SKM-1 (cell line): ENCODE results near the gene RANBP1.

Source experiments
- DNase-seq: peaks from one replicate; lab custom pipeline; 2025; ENCODE audit not compliant: unreplicated experiment; lab: John Stamatoyannopoulos, UW

RANBP1 gene

GRCh38 chr22:20123366-20124082, 7.6 kb downstream of the RANBP1 start:
- no peak for DNase-seq

- DNase-seq, result no peak
Measured at GRCh38 chr22:20124083-20124787, 8.3 kb downstream of the RANBP1 start.

DNA sequence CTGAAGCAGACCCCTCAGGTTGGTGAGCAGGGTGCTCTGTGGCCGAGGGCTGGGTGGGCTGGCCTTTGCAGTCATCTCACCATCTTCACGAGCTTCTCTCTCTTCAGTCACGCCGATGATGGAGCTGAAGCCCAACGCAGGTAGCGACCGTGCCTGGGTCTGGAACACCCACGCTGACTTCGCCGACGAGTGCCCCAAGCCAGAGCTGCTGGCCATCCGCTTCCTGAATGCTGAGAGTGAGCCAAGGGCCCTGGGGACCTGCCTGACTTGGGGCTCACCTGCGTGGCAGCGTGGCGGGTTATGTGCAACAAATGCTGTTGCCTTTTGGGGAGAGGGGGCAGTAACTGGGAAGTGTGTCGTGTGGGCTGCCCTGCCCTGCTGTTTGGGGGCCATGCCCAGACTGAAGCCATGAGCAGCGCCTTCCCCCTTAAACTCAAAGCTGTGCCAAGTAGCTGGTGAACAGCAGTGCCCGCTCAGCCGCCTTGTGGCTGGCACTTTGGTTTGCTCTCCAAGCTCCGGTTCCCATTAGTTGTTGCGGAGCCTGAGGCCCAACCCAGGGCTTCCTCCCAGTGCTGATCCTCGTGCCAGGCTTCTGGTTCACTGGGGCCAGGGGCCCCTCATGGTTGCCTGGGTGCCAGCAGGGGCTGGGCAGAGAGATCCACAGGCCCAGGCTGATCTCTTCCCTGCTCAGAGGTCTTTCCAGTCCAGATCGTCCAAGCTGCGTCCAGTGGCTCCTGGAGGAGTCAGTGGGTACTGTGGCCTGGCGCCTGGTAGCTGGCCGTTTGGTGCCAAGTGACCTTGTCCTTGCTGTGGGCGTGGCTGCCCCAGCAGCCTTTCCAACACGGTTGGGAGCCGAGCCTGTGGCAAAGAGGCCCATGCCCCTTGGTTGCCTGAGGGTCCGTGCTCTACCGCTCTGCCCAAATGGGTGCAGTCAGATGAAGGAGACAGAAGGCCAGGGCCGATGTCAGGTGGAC, 9.6 kb downstream of the RANBP1 start:
- DNase-seq, result no peak

DNA sequence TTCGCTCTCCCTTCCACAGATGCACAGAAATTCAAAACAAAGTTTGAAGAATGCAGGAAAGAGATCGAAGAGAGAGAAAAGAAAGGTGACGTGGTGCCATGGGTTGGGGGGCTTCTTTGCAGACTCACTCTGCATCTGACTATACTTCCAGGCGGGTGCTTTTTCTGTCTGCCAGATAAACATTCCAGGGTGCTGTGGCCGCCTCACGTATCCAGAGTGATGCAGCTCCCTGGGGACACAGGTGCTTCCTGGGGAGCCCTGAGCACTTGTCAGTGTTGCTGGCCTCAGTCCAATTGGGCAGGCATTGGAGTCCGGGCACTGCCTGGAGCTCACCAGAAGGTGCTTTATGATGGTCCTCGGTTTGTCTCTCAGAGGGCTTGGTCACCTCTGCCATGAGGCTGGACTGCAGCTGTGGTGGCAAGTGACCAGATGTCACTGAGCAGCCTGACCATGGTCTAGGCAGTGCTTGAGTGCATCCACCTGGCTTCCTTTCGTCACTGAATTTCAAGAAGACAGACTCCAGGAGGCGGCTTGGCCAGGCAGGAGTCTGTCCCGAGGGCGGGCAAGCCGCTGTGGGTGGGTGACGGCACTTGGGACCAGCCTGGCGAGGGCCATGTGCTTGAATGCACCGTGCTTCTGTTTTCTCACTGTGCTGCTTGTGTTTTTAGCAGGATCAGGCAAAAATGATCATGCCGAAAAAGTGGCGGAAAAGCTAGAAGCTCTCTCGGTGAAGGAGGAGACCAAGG, 10.6 kb downstream of the RANBP1 start:
- no peak for DNase-seq

DNA sequence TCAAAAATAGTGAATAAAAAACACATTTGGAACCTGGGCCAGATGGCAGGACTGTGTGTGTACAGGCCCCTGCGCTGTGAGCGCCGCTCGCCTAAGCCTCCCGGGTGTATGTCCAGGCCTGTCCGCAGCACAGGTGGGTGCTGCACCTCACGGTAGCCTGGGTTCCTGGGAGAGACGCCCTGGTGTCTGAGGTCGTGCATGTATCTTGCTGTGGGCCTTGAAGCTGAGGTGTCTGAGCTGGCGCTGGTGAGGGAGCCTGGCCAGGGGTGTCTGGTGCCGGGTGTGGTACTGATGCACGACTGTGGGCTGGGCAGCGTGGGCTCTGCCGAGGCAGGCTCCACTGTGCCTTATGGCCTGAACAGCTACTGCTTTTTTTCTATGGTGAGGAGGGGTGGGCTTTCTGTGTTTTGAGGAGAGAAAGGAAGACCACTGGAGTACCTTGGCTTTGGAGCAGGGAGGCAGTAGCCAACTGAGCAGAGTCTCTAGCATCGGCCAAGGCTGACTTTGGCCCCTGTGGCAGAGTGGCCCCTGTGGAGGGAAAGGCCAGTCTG, 11.5 kb downstream of the RANBP1 start:
- DNase-seq, result no peak

DNA sequence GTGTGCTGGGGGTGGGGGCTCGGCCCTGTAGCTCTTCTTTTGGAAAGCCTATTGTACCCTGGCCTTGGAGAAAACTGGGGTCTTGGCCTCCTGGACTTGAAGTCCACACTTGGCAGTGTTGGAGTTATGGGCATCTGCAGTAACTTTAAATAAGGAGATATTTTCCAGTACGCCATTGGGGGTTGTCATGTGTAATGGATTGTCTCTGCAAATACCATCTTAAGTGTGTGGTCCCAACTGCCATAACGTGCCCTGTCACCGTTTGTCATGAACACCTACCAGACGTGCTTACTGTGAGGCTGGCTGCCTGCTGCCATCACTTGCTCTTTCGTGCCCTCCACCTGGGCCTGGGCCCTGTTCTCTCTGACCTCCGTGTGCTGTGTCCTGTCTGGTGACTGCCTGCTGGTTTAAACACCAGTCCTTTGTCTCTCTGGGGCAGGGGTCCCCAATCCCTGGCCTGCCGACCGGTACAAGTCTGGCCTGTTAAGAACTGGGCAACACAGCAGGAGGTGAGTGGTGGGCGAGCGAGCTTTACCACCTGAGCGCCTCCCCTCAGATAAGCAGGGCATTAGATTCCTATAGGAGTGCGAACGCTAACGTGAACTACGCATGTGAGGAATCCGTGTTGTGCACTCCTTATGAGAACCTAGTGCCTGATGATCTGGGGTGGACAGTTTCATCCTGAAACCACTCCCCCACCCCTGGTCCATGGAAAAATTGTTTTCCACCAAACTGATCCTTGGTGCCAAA, 12.1 kb downstream of the RANBP1 start:
- DNase-seq, result no peak

- DNase-seq, result no peak
Measured at GRCh38 chr22:20128619-20128901, 12.7 kb downstream of the RANBP1 start.

GRCh38 chr22:20128902-20129746, 13.2 kb downstream of the RANBP1 start:
- no peak for DNase-seq

- no peak for DNase-seq
Measured at GRCh38 chr22:20129747-20130014, 13.8 kb downstream of the RANBP1 start.

DNA sequence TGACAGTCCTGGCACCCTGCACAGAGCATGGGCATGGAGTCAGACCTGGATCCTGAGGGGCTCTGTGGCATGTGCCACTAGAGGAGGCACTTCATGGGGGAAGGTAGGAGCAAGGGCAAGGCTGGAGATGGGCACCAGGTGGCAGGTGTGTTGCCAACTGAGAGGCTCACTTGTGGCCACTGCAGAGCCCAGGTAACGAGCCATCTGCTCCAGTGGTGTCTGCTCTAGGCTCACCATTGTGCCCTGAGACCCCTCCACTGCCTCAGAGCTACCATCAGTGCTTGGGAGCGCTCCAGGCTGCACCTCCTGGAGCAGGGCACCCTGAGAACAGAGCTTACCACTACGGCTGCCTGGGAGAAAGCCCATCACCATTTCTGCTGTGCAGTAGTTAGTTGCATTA, 14.4 kb downstream of the RANBP1 start:
- DNase-seq, result no peak

GRCh38 chr22:20130731-20131596, 15.1 kb downstream of the RANBP1 start:
- no peak for DNase-seq

DNA sequence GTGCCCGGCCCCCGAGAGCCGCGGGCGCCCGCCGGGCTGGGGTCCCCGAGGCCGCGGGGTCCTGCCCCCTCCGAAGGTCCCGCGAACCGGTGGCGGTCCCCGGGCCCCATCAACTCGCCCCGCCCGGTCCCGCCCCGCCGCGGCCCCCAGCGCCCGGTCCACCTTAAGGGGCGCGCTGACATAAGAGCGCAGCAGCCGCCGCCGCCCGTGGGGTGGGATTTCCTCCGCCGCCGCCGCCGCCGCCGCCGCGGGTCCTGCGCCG, 15.6 kb downstream of the RANBP1 start, which contains the start of gene ZDHHC8:
ZDHHC8 (plus strand) TSS at position 208 of the 262 bp plus-strand sequence. CDS start 144 bp downstream, outside the sequence.
- no peak for DNase-seq

DNA sequence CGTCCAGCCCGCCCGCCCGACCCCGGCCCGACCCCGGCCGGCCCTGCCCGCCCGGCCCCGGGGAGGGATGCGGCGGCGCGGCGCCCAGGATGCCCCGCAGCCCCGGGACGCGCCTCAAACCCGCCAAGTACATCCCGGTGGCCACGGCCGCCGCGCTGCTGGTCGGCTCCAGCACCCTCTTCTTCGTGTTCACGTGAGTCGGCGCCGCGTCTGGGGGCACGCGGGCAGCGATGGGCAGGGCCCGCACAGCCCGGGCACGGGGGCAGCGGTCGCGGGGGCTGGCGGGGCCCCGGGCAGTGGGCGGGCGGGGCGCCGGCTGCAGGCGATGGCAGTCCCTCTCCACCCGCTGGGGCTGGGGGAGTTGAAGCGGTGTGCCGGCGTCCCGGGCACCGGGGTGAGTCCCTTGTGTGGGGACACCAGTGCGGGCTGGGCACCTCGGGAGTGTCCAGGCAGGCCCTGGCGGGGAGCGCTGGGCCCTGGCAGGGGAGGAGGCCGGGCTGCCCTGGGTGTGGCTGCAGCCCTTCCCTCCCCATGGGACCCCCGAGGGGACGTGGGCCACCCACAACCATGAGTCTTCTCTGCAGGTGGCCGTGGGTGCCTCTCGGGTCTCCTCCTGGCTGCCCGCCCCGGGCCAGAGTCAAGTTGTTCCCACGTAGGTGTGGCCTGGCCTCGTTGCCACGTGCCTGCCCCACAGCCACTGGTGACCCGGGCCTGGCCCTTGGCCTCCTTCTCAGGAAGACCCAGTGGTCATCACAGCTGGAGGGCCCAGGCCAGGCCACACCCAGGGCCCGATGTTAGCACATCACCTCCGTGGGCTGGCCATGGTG, 16.2 kb downstream of the RANBP1 start:
- DNase-seq, result no peak

- no peak for DNase-seq
Measured at GRCh38 chr22:20132686-20133246, 16.9 kb downstream of the RANBP1 start.

DNA sequence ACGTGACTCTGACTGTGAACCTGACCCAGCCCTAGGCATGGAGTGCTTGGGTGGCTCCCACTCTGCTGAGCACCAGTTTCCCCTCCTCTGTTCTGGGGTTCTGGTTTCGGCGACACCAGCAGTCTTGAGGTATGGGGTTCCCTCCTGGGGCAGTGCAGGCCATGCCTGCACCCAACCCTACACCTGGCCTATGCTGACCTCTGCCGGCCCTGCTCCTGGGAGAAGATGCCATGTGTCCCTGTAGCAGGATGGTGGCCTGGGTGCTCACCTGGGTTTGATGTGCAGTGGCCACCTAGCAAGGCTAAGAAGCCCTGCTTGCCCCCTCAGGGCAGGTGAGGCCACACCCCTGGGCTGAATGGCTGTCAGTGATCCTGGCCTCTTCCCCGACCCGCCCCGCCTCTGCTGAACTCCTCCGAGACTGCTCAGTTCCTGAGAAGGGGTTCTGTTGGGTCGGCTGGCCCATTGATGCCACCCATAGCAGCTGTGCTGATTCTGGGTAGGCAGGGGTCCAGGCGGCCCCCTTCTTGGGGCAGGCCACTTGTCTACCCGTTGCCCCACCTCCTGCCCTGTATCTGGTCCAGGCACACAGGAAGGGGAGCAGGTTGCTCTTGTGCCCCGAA, 18.1 kb downstream of the RANBP1 start:
- no peak for DNase-seq

- DNase-seq, result no peak
Measured at GRCh38 chr22:20135265-20135664, 19.4 kb downstream of the RANBP1 start.
